Testis (tissue), 2 donors: Measurements from ENCODE around the gene CUL1.

Source experiments
- POLR2A ChIP-seq: fragments of 450-650 bp; IDR thresholded peaks from one replicate; pipeline ENCODE4 v1.6.1; 2017; ENCODE audit warnings: antibody characterized with exemption, mild to moderate bottlenecking, moderate library complexity
- TF ChIP-seq, protein P1 (sequence below), 3 experiments: fragments of 450-650 bp in 2 of 3; fragments of 200-600 bp in 1 of 3; sonication (generic) in 1 of 3; IDR thresholded peaks; one replicate each; pipeline ENCODE4 v1.5.1; 2016 to 2019; ENCODE audit warnings: antibody characterized with exemption in 3 of 3, mild to moderate bottlenecking in 2 of 3, moderate library complexity in 1 of 3

- no peak for TF ChIP-seq POLR2A
- TF ChIP-seq, protein P1, sequence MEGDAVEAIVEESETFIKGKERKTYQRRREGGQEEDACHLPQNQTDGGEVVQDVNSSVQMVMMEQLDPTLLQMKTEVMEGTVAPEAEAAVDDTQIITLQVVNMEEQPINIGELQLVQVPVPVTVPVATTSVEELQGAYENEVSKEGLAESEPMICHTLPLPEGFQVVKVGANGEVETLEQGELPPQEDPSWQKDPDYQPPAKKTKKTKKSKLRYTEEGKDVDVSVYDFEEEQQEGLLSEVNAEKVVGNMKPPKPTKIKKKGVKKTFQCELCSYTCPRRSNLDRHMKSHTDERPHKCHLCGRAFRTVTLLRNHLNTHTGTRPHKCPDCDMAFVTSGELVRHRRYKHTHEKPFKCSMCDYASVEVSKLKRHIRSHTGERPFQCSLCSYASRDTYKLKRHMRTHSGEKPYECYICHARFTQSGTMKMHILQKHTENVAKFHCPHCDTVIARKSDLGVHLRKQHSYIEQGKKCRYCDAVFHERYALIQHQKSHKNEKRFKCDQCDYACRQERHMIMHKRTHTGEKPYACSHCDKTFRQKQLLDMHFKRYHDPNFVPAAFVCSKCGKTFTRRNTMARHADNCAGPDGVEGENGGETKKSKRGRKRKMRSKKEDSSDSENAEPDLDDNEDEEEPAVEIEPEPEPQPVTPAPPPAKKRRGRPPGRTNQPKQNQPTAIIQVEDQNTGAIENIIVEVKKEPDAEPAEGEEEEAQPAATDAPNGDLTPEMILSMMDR (IDR thresholded peaks at IDR 0.05): no peak
Measured at GRCh38 chr7:148727501-148728278, 29.0 kb downstream of the CUL1 start.
